A549 (cell line): Measurements from ENCODE around the gene MTIF3.

ENCODE experiments used
- CEBPB ChIP-seq, 2 experiments: fragments of >200 bp in 1 of 2; sonication (Bioruptor Twin) in 1 of 2; formaldehyde crosslinking in 1 of 2; IDR thresholded peaks; 2 replicates each; pipeline ENCODE4 v1.6.1; 2012 to 2016
- CHD2 ChIP-seq: fragments of 150-350 bp; IDR thresholded peaks from 2 replicates; pipeline ENCODE4 v1.6.1; 2014; ENCODE audit warnings: low read length; ENCODE audit not compliant: partially characterized antibody
- CTCF ChIP-seq: fragments of >200 bp; sonication (Bioruptor Twin); formaldehyde crosslinking; IDR thresholded peaks from 3 replicates; pipeline ENCODE4 v1.5.1; 2016
- EP300 ChIP-seq, 2 experiments: fragments of >200 bp; sonication (Bioruptor Twin); formaldehyde crosslinking; IDR thresholded peaks; 2 replicates in 1 of 2; 3 replicates in 1 of 2; pipeline ENCODE4 v1.6.1; 2016 to 2017
- ESRRA ChIP-seq: fragments of 150-350 bp; IDR thresholded peaks from 2 replicates; pipeline ENCODE4 v1.6.1; 2014; ENCODE audit warnings: mild to moderate bottlenecking, low read length, borderline replicate concordance
- MAX ChIP-seq: IDR thresholded peaks from 2 replicates; pipeline ENCODE4 v1.6.1; 2012
- RAD21 ChIP-seq, 2 experiments: fragments of >200 bp in 1 of 2; sonication (Bioruptor Twin) in 1 of 2; formaldehyde crosslinking in 1 of 2; IDR thresholded peaks in 1 of 2; conservative IDR thresholded peaks in 1 of 2; 2 replicates in 1 of 2; 3 replicates in 1 of 2; pipeline ENCODE4 v1.6.1; 2012 to 2018; ENCODE audit warnings: inconsistent platforms in 1 of 2
- RCOR1 ChIP-seq: fragments of 150-350 bp; IDR thresholded peaks from 2 replicates; pipeline ENCODE4 v1.6.1; 2014; ENCODE audit warnings: antibody characterized with exemption, low read length, low read depth
- RFX5 ChIP-seq: fragments of 450-650 bp; IDR thresholded peaks from 2 replicates; pipeline ENCODE4 v1.7.1; 2014; ENCODE audit warnings: antibody characterized with exemption, mild to moderate bottlenecking, moderate library complexity
- TF ChIP-seq, protein P1 (sequence below): fragments of 200-600 bp; sonication (generic); IDR thresholded peaks from 2 replicates; pipeline ENCODE4 v1.6.1; 2016; ENCODE audit warnings: antibody characterized with exemption, mild to moderate bottlenecking, moderate library complexity
- TF ChIP-seq, protein P2 (sequence below): IDR thresholded peaks from 2 replicates; pipeline ENCODE4 v1.6.1; 2012
- TF ChIP-seq, protein P3 (sequence below): fragments of 250-450 bp; sonication (Bioruptor Pico); IDR thresholded peaks from 2 replicates; pipeline ENCODE4 v1.5.0; 2021; ENCODE audit warnings: mild to moderate bottlenecking, moderate library complexity, borderline replicate concordance

DNA sequence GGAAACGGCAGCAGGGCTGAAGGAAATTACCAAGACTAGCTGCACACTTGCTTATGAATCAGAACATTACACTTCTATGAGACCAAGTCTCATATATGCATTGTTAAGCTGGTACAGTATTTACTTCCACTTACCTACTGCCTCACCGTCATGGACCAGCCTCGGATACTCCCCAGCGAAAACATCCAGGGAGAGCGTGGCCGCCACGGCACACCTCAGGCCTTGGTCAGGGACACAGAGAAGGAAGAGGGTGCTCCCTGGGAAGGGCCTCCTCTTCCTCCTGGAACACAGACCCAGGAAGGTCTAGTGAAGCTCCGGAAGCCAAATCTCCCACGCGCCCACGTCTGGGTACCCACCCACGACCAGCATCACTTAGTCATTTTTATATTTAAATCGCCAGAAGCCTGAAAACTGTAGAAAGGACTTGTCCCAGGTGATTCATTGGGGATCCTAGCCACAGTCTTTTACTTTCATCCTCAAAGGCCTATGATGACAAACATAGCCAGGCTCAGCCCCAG is 24.4 kb upstream of the MTIF3 start:
- TF ChIP-seq CEBPB (IDR thresholded peaks at IDR 0.05) (no peak), MAX (no peak), CTCF (no peak), EP300 (IDR thresholded peaks at IDR 0.05) (no peak), RAD21 (conservative IDR thresholded peaks at IDR 0.05 in 1 of 2, IDR thresholded peaks at IDR 0.05 in 1 of 2) (no peak), RFX5 (no peak), RCOR1 (no peak), ESRRA (no peak), CHD2 (no peak)
- TF ChIP-seq, protein P1, sequence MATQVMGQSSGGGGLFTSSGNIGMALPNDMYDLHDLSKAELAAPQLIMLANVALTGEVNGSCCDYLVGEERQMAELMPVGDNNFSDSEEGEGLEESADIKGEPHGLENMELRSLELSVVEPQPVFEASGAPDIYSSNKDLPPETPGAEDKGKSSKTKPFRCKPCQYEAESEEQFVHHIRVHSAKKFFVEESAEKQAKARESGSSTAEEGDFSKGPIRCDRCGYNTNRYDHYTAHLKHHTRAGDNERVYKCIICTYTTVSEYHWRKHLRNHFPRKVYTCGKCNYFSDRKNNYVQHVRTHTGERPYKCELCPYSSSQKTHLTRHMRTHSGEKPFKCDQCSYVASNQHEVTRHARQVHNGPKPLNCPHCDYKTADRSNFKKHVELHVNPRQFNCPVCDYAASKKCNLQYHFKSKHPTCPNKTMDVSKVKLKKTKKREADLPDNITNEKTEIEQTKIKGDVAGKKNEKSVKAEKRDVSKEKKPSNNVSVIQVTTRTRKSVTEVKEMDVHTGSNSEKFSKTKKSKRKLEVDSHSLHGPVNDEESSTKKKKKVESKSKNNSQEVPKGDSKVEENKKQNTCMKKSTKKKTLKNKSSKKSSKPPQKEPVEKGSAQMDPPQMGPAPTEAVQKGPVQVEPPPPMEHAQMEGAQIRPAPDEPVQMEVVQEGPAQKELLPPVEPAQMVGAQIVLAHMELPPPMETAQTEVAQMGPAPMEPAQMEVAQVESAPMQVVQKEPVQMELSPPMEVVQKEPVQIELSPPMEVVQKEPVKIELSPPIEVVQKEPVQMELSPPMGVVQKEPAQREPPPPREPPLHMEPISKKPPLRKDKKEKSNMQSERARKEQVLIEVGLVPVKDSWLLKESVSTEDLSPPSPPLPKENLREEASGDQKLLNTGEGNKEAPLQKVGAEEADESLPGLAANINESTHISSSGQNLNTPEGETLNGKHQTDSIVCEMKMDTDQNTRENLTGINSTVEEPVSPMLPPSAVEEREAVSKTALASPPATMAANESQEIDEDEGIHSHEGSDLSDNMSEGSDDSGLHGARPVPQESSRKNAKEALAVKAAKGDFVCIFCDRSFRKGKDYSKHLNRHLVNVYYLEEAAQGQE, result no peak
- TF ChIP-seq, protein P2, sequence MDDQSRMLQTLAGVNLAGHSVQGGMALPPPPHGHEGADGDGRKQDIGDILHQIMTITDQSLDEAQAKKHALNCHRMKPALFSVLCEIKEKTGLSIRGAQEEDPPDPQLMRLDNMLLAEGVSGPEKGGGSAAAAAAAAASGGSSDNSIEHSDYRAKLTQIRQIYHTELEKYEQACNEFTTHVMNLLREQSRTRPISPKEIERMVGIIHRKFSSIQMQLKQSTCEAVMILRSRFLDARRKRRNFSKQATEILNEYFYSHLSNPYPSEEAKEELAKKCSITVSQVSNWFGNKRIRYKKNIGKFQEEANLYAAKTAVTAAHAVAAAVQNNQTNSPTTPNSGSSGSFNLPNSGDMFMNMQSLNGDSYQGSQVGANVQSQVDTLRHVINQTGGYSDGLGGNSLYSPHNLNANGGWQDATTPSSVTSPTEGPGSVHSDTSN, result no peak
- TF ChIP-seq, protein P3, sequence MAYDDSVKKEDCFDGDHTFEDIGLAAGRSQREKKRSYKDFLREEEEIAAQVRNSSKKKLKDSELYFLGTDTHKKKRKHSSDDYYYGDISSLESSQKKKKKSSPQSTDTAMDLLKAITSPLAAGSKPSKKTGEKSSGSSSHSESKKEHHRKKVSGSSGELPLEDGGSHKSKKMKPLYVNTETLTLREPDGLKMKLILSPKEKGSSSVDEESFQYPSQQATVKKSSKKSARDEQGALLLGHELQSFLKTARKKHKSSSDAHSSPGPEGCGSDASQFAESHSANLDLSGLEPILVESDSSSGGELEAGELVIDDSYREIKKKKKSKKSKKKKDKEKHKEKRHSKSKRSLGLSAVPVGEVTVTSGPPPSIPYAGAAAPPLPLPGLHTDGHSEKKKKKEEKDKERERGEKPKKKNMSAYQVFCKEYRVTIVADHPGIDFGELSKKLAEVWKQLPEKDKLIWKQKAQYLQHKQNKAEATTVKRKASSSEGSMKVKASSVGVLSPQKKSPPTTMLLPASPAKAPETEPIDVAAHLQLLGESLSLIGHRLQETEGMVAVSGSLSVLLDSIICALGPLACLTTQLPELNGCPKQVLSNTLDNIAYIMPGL (CRISPR knock-in tag), result no peak
